IMR-90 (cell line): ENCODE data around the gene STRIP1. TPM values are rescaled to one million over a fixed set of nuclear protein-coding genes. Genes with fewer than 3 reads are reported as not detected.

ENCODE experiments used
- ATAC-seq: fragments of 200-7000 bp; cut with Tn5 transposase; 2 replicates; pipeline ENCODE4 v1.9.1; 2020; ENCODE audit warnings: low read depth, mild to moderate bottlenecking, moderate library complexity
- BruUV-seq: library from RNA; stranded (reverse); fragments of 400-500 nt; replicated peaks from 2 replicates; lab custom pipeline; 2021; lab: Mats Ljungman, UMichigan
- CTCF ChIA-PET: fragments of 300-600 bp; formaldehyde crosslinking; extraction: SDS; loops from one replicate; lab custom pipeline; 2021; ENCODE audit warnings: antibody characterized with exemption; lab: Yijun Ruan, JAX
- POLR2A ChIA-PET: fragments of 300-600 bp; sonication (Branson Sonifier 250); formaldehyde crosslinking; loops from one replicate; lab custom pipeline; 2022; ENCODE audit warnings: antibody characterized with exemption; ENCODE audit not compliant: unreplicated experiment; lab: Charles Lee
- DNase-seq: peaks from one replicate; pipeline ENCODE4 v3.0.0; 2013
- H2AFZ ChIP-seq: replicated peaks from 2 replicates; pipeline ENCODE3; 2013; ENCODE audit warnings: low read length, mild to moderate bottlenecking; ENCODE audit not compliant: poor library complexity
- H2AK5ac ChIP-seq: 2 replicates; pipeline ENCODE4 v1.6.1; 2013; ENCODE audit warnings: low read depth, low read length, inconsistent platforms
- H2AK9ac ChIP-seq: replicated peaks from 2 replicates; pipeline ENCODE3; 2013; ENCODE audit warnings: mild to moderate bottlenecking, low read depth, low read length, moderate library complexity; ENCODE audit not compliant: poor library complexity
- H2BK120ac ChIP-seq: 2 replicates; pipeline ENCODE4 v1.6.1; 2013; ENCODE audit warnings: low read depth, low read length, inconsistent platforms
- H2BK15ac ChIP-seq: 3 replicates; pipeline ENCODE4 v1.6.1; 2013; ENCODE audit warnings: low read depth, low read length, inconsistent platforms
- H2BK20ac ChIP-seq: 2 replicates; pipeline ENCODE4 v1.6.1; 2013; ENCODE audit warnings: low read depth, mild to moderate bottlenecking, inconsistent platforms, low read length, moderate library complexity
- H2BK5ac ChIP-seq: 2 replicates; pipeline ENCODE4 v1.6.1; 2013; ENCODE audit warnings: mild to moderate bottlenecking, low read depth, low read length, inconsistent platforms; ENCODE audit not compliant: poor library complexity, severe bottlenecking
- H3K14ac ChIP-seq: replicated peaks from 2 replicates; pipeline ENCODE4 v1.6.1; 2013; ENCODE audit warnings: low read depth, low read length, inconsistent platforms
- H3K18ac ChIP-seq: 2 replicates; pipeline ENCODE4 v1.6.1; 2013; ENCODE audit warnings: low read depth, low read length, control low read depth
- H3K23ac ChIP-seq: 2 replicates; pipeline ENCODE4 v1.6.1; 2013; ENCODE audit warnings: low read depth, low read length, inconsistent platforms
- H3K27ac ChIP-seq: 2 replicates; pipeline ENCODE4 v1.5.1; 2013; ENCODE audit warnings: mild to moderate bottlenecking, control low read depth, low read length; ENCODE audit not compliant: insufficient read depth
- H3K27me3 ChIP-seq: 2 replicates; pipeline ENCODE4 v1.6.1; 2013; ENCODE audit warnings: low read length; ENCODE audit not compliant: control insufficient read depth, insufficient read depth
- H3K36me3 ChIP-seq: 2 replicates; pipeline ENCODE4 v1.6.1; 2013; ENCODE audit warnings: low read length, mixed read lengths; ENCODE audit not compliant: control insufficient read depth, insufficient read depth
- H3K4ac ChIP-seq: 2 replicates; pipeline ENCODE4 v1.6.1; 2013; ENCODE audit warnings: low read depth, low read length, inconsistent platforms
- H3K4me1 ChIP-seq: 2 replicates; pipeline ENCODE4 v1.6.1; 2013; ENCODE audit warnings: low read length, mixed read lengths; ENCODE audit not compliant: control insufficient read depth, insufficient read depth
- H3K4me2 ChIP-seq: 2 replicates; pipeline ENCODE4 v1.6.1; 2013; ENCODE audit warnings: low read depth, mild to moderate bottlenecking, control low read depth, low read length, moderate library complexity
- H3K4me3 ChIP-seq: 2 replicates; pipeline ENCODE4 v1.5.1; 2013; ENCODE audit warnings: low read depth, mild to moderate bottlenecking, control low read depth, low read length, moderate library complexity; ENCODE audit not compliant: insufficient read depth
- H3K56ac ChIP-seq: 2 replicates; pipeline ENCODE4 v1.6.1; 2013; ENCODE audit warnings: low read length, inconsistent platforms; ENCODE audit not compliant: insufficient read depth; ENCODE audit errors: extremely low read depth
- H3K79me1 ChIP-seq, 2 experiments: 2 replicates each; pipeline ENCODE4 v1.6.1; 2013; ENCODE audit warnings: low read length in 2 of 2, inconsistent platforms in 1 of 2, low read depth in 1 of 2
- H3K9ac ChIP-seq: 2 replicates; pipeline ENCODE4 v1.6.1; 2013; ENCODE audit warnings: low read depth, low read length, control low read depth
- H3K9me1 ChIP-seq: 2 replicates; pipeline ENCODE4 v1.6.1; 2013; ENCODE audit warnings: low read length, inconsistent platforms; ENCODE audit not compliant: insufficient read depth
- H3K9me3 ChIP-seq: 2 replicates; pipeline ENCODE4 v1.6.1; 2013; ENCODE audit warnings: low read length; ENCODE audit not compliant: control insufficient read depth, insufficient read depth
- H4K20me1 ChIP-seq: 2 replicates; pipeline ENCODE4 v1.6.1; 2013; ENCODE audit warnings: low read length, inconsistent platforms; ENCODE audit not compliant: insufficient read depth
- H4K5ac ChIP-seq: 2 replicates; pipeline ENCODE4 v1.6.1; 2013; ENCODE audit warnings: mild to moderate bottlenecking, low read depth, low read length, control low read depth
- H4K8ac ChIP-seq, 2 experiments: 2 replicates each; pipeline ENCODE4 v1.6.1; 2013; ENCODE audit warnings: low read depth in 2 of 2, low read length in 2 of 2, control low read depth in 1 of 2, inconsistent platforms in 1 of 2
- H4K91ac ChIP-seq: 2 replicates; pipeline ENCODE4 v1.6.1; 2013; ENCODE audit warnings: low read depth, low read length, inconsistent platforms; ENCODE audit not compliant: insufficient read depth
- BHLHE40 ChIP-seq: fragments of 150-350 bp; IDR thresholded peaks from 2 replicates; pipeline ENCODE4 v1.6.1; 2016; ENCODE audit warnings: mild to moderate bottlenecking, low read depth, low read length
- CEBPB ChIP-seq: IDR thresholded peaks from 2 replicates; pipeline ENCODE4 v1.6.1; 2012; ENCODE audit warnings: low read depth, low read length, improper control_type of control experiment
- CHD1 ChIP-seq: IDR thresholded peaks from 2 replicates; pipeline ENCODE4 v1.6.1; 2012; ENCODE audit warnings: low read depth, low read length, improper control_type of control experiment
- CTCF ChIP-seq: conservative IDR thresholded peaks from 2 replicates; pipeline ENCODE4 v1.5.1; 2012; ENCODE audit warnings: mild to moderate bottlenecking, low read depth, low read length, improper control_type of control experiment
- ELK1 ChIP-seq: fragments of 150-350 bp; IDR thresholded peaks from 2 replicates; pipeline ENCODE4 v1.6.1; 2016; ENCODE audit warnings: low read depth, mild to moderate bottlenecking, low read length, moderate library complexity, borderline replicate concordance
- FOS ChIP-seq: fragments of 150-350 bp; IDR thresholded peaks from 2 replicates; pipeline ENCODE4 v1.6.1; 2016; ENCODE audit warnings: low read depth, low read length
- MAFK ChIP-seq: IDR thresholded peaks from 2 replicates; pipeline ENCODE4 v1.6.1; 2012; ENCODE audit warnings: low read depth, low read length, improper control_type of control experiment
- MAZ ChIP-seq: IDR thresholded peaks from 2 replicates; pipeline ENCODE4 v1.6.1; 2012; ENCODE audit warnings: low read depth, mild to moderate bottlenecking, low read length, improper control_type of control experiment, moderate library complexity, borderline replicate concordance
- MXI1 ChIP-seq: IDR thresholded peaks from 2 replicates; pipeline ENCODE4 v1.6.1; 2012; ENCODE audit warnings: low read depth, mild to moderate bottlenecking, low read length, moderate library complexity, borderline replicate concordance
- NFE2L2 ChIP-seq: fragments of 150-350 bp; IDR thresholded peaks from 2 replicates; pipeline ENCODE4 v1.6.1; 2016; ENCODE audit warnings: low read depth, mild to moderate bottlenecking, low read length
- POLR2A ChIP-seq: IDR thresholded peaks from 2 replicates; pipeline ENCODE4 v1.6.1; 2012; ENCODE audit warnings: mild to moderate bottlenecking, low read depth, low read length
- RAD21 ChIP-seq: IDR thresholded peaks from 2 replicates; pipeline ENCODE4 v1.6.1; 2012; ENCODE audit warnings: low read length, improper control_type of control experiment
- RCOR1 ChIP-seq: IDR thresholded peaks from 2 replicates; pipeline ENCODE4 v1.6.1; 2012; ENCODE audit warnings: mild to moderate bottlenecking, low read length, improper control_type of control experiment; ENCODE audit not compliant: insufficient replicate concordance
- RFX5 ChIP-seq: IDR thresholded peaks from 2 replicates; pipeline ENCODE4 v1.8.0; 2012; ENCODE audit warnings: low read depth, mild to moderate bottlenecking, low read length, moderate library complexity
- SMC3 ChIP-seq: fragments of 150-350 bp; IDR thresholded peaks from 2 replicates; pipeline ENCODE4 v1.6.1; 2016; ENCODE audit warnings: low read depth, mild to moderate bottlenecking, antibody characterized with exemption, low read length, moderate library complexity
- WGBS, 2 experiments: methylation state at CpG; one replicate each; pipeline versions ENCODE4 v1.1.5 to v1.1.7; 2013; ENCODE audit warnings: missing lambda C conversion rate in 2 of 2; ENCODE audit not compliant: insufficient read length in 1 of 2; ENCODE audit errors: extremely low coverage in 2 of 2; 5-methylcytosine and 5-hydroxymethylcytosine counted together
- dilution Hi-C: fragments of 300-500 bp; cut with HindIII; formaldehyde crosslinking; loops from one replicate; pipeline ENCODE4 v1.14.3; 2018; ENCODE audit warnings: low sequenced_read_pairs; ENCODE audit not compliant: unreplicated experiment
- in situ Hi-C: fragments of 300-500 bp; cut with MboI; formaldehyde crosslinking; loops from 3 replicates; pipeline ENCODE4 v1.14.3; 2019; ENCODE audit warnings: low sequenced_read_pairs, inconsistent platforms, mixed read lengths
- intact Hi-C: fragments of 100-400 bp; cut with micrococcal nuclease; formaldehyde crosslinking; loops from 2 replicates; pipeline ENCODE4 v1.10.0; 2022
- polyA plus RNA-seq, 3 experiments: library from polyadenylated mRNA; depleted of rRNA; stranded (reverse); fragments of >200 nt; gene quantifications; 2 replicates each; pipeline ENCODE4 v1.2.3, GENCODE V29; 2012; ENCODE audit warnings: low replicate concordance in 1 of 3
- total RNA-seq: library from RNA; depleted of rRNA; stranded (reverse); fragments of >200 nt; gene quantifications from 2 replicates; pipeline ENCODE4 v1.2.3, GENCODE V29; 2012
- TF ChIP-seq, protein P1 (sequence below): fragments of 150-350 bp; IDR thresholded peaks from 2 replicates; pipeline ENCODE4 v1.6.1; 2017; ENCODE audit warnings: mild to moderate bottlenecking, antibody characterized with exemption, low read length, low read depth

The STRIP1 gene
- total and polyA plus RNA-seq, 2 of the 4 experiments (the other 2 are of a cell fraction): 30.4 to 33.5 TPM

- ATAC-seq (no peak), DNase-seq (no peak)
- Histone ChIP-seq H2BK5ac (no peak overlapping the region), H4K91ac (no peak overlapping the region), H3K4me1 (peaks cover 13% of the 10 kb centered on the region), H3K56ac (peak overlapping the region; percentile 10; the same call in 1 of the 2 replicates), H4K5ac (no peak overlapping the region), H4K20me1 (peaks cover 37% of the 10 kb centered on the region), H3K18ac (no peak overlapping the region), H3K4me3 (peak overlapping the region; percentile 63), H2BK15ac (no peak overlapping the region), H3K4me2 (peak overlapping the region; percentile 100), H3K9ac (peak overlapping the region; percentile 96), H3K79me1 (peaks cover 15 to 57% of the 10 kb centered on the region in 2 experiments), H2AK5ac (no peak overlapping the region), H3K27me3 (no peaks in the 10 kb centered on the region), H3K36me3 (no peaks in the 10 kb centered on the region; the same call in 1 of the 2 replicates), H2AK9ac (peak overlapping the region; percentile 91), H2AFZ (no peak overlapping the region), H2BK120ac (no peak overlapping the region), H3K27ac (no peak overlapping the region; the same call in 1 of the 2 replicates), H2BK20ac (no peak overlapping the region), H3K9me3 (no peaks in the 10 kb centered on the region), H3K9me1 (peaks cover 15% of the 10 kb centered on the region), H3K14ac (peak overlapping the region; percentile 88; the same call in 1 of the 2 replicates), H3K23ac (peak overlapping the region; percentile 89), H4K8ac (no peak overlapping the region), H3K4ac (0 out of 2 replicates have a peak overlapping the region, but pooled peaks have one; percentile 24)
- CTCF ChIA-PET: interaction anchor here (0.6 to 3.6 kb wide), 4 partner anchors 18 to 209 kb away, joined by 3 to 69 read pairs (median 12); no protein-coding TSS in a partner anchor
- in situ Hi-C loops (loop anchor here (5.0 kb wide), 2 partner anchors 209 to 439 kb away; partner anchors contain the start of gene GNAI3), dilution Hi-C loops (no loop called here), intact Hi-C loops (no loop called here)
- POLR2A ChIA-PET: no interaction called here
- no TSS peak for BruUV-seq
- TF ChIP-seq MAZ: no peak
- no peak for TF ChIP-seq NFE2L2
- no peak for TF ChIP-seq SMC3
- no peak for TF ChIP-seq RFX5
- no peak for TF ChIP-seq ELK1
- no peak for TF ChIP-seq CEBPB
- TF ChIP-seq, protein P1, sequence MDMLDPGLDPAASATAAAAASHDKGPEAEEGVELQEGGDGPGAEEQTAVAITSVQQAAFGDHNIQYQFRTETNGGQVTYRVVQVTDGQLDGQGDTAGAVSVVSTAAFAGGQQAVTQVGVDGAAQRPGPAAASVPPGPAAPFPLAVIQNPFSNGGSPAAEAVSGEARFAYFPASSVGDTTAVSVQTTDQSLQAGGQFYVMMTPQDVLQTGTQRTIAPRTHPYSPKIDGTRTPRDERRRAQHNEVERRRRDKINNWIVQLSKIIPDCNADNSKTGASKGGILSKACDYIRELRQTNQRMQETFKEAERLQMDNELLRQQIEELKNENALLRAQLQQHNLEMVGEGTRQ: no peak
- TF ChIP-seq RAD21: no peak
- no peak; the same call in none of the 2 replicates for TF ChIP-seq POLR2A
- no peak for TF ChIP-seq MAFK
- TF ChIP-seq BHLHE40: no peak
- no peak for TF ChIP-seq CHD1
- TF ChIP-seq RCOR1: no peak
- TF ChIP-seq FOS: no peak
- no peak for TF ChIP-seq CTCF
- no peak for TF ChIP-seq MXI1
- WGBS, 2 experiments: no CpG with 5 or more reads among the region's 3 CpGs
These were observed 48.4 kb upstream of the STRIP1 start for GRCh38 chr1:109986054-109986444.
